Stimulated activated CD4-positive, alpha-beta T cell treated with anti-CD3 and anti-CD28 coated beads, Interleukin-12 subunit alpha, Interleukin-12 subunit beta, amount 100 ng/mL, for 24 hours (primary cell): ENCODE results near the gene ATM.
"Not testable (repeated sequence)": the region's sequence is repeated elsewhere in the genome, so short reads cannot be mapped to it uniquely, and the experiment has no call there.

ENCODE experiments used
- DNase-seq, 2 experiments: peaks; one replicate each; pipeline ENCODE4 v3.0.0-alpha.2; 2020; ENCODE audit warnings: low read depth in 2 of 2

ATM gene

GRCh38 chr11:108278546-108278945, 55.7 kb downstream of the ATM start:
- DNase-seq: no peak

- DNase-seq: no peak
Measured at GRCh38 chr11:108278954-108279353, 56.1 kb downstream of the ATM start.

- DNase-seq: no peak
Measured at GRCh38 chr11:108286370-108286769, 63.5 kb downstream of the ATM start.

GRCh38 chr11:108286956-108287355, 64.1 kb downstream of the ATM start:
- no peak for DNase-seq

GRCh38 chr11:108289066-108289465, 66.2 kb downstream of the ATM start:
- not testable (repeated sequence) for DNase-seq

- DNase-seq: no peak
Measured at GRCh38 chr11:108289699-108290098, 66.8 kb downstream of the ATM start.

- no peak for DNase-seq
Measured at GRCh38 chr11:108293229-108293628, 70.4 kb downstream of the ATM start.

- no peak for DNase-seq
Measured at GRCh38 chr11:108302121-108302785, 79.4 kb downstream of the ATM start.

GRCh38 chr11:108307751-108308150, 84.9 kb downstream of the ATM start:
- no peak for DNase-seq

GRCh38 chr11:108313444-108313843, 90.6 kb downstream of the ATM start:
- no peak for DNase-seq

- DNase-seq: no peak
Measured at GRCh38 chr11:108316061-108316460, 93.2 kb downstream of the ATM start.

- DNase-seq: no peak
Measured at GRCh38 chr11:108319541-108320145, 96.8 kb downstream of the ATM start.

- DNase-seq: no peak
Measured at GRCh38 chr11:108322666-108323065, 99.8 kb downstream of the ATM start.

GRCh38 chr11:108324587-108324986, 101.7 kb downstream of the ATM start:
- DNase-seq: no peak

GRCh38 chr11:108333403-108333899, 110.6 kb downstream of the ATM start:
- no peak for DNase-seq

GRCh38 chr11:108338750-108339149, 115.9 kb downstream of the ATM start:
- DNase-seq: no peak

GRCh38 chr11:108340973-108341372, 118.1 kb downstream of the ATM start:
- no peak for DNase-seq

- DNase-seq: no peak
Measured at GRCh38 chr11:108341654-108342053, 118.8 kb downstream of the ATM start.

- DNase-seq: no peak
Measured at GRCh38 chr11:108343714-108344113, 120.8 kb downstream of the ATM start.

- no peak for DNase-seq
Measured at GRCh38 chr11:108345767-108346166, 122.9 kb downstream of the ATM start.

GRCh38 chr11:108346451-108346850, 123.6 kb downstream of the ATM start:
- no peak for DNase-seq

- no peak for DNase-seq
Measured at GRCh38 chr11:108351468-108351867, 128.6 kb downstream of the ATM start.

GRCh38 chr11:108364159-108364558, 141.3 kb downstream of the ATM start:
- no peak for DNase-seq

- DNase-seq: no peak
Measured at GRCh38 chr11:108368134-108368533, 145.3 kb downstream of the ATM start.
